Spleen (tissue), 11 donors: ENCODE data around the gene SPATA20. TPM values are rescaled to one million over a fixed set of nuclear protein-coding genes. Genes with fewer than 3 reads are reported as not detected.

Experiments used
- DNase-seq: peaks from one replicate; pipeline ENCODE4 v3.0.0-alpha.2; 2020
- H3K27ac ChIP-seq, 8 donors: fragments of 200-600 bp; sonication (generic) in 7 of 8; 1 replicate in 4 of 8; 2 replicates in 4 of 8; pipeline versions ENCODE4 v1.5.0 to v1.8.0; 2016 to 2021; ENCODE audit warnings: inconsistent platforms in 4 of 8, mild to moderate bottlenecking in 4 of 8, moderate library complexity in 1 of 8
- H3K27me3 ChIP-seq, 7 donors: fragments of 200-600 bp; sonication (generic) in 6 of 7; replicated peaks in 1 of 7; 1 replicate in 4 of 7; 2 replicates in 3 of 7; pipeline versions ENCODE4 v1.5.0 to v1.8.0; 2016 to 2021; ENCODE audit warnings: inconsistent platforms in 3 of 7, mild to moderate bottlenecking in 1 of 7
- H3K36me3 ChIP-seq, 6 donors: fragments of 200-600 bp; sonication (generic) in 5 of 6; 1 replicate in 4 of 6; 2 replicates in 2 of 6; pipeline versions ENCODE4 v1.5.0 to v1.8.0; 2016 to 2021; ENCODE audit warnings: inconsistent platforms in 2 of 6
- H3K4me1 ChIP-seq, 6 donors: fragments of 200-600 bp; sonication (generic) in 5 of 6; 1 replicate in 3 of 6; 2 replicates in 3 of 6; pipeline versions ENCODE4 v1.5.0 to v1.8.0; 2016 to 2021; ENCODE audit warnings: inconsistent platforms in 3 of 6
- H3K4me3 ChIP-seq, 8 donors: fragments of 200-600 bp; sonication (generic) in 7 of 8; 1 replicate in 4 of 8; 2 replicates in 4 of 8; pipeline versions ENCODE4 v1.5.0 to v1.8.0; 2016 to 2021; ENCODE audit warnings: inconsistent platforms in 4 of 8, mild to moderate bottlenecking in 4 of 8, moderate library complexity in 2 of 8
- H3K9me3 ChIP-seq, 8 donors: fragments of 200-600 bp; sonication (generic) in 7 of 8; 1 replicate in 4 of 8; 2 replicates in 4 of 8; pipeline versions ENCODE4 v1.5.0 to v1.8.0; 2016 to 2021; ENCODE audit warnings: inconsistent platforms in 4 of 8
- POLR2A ChIP-seq, 3 donors: fragments of 450-650 bp; IDR thresholded peaks; one replicate each; pipeline ENCODE4 v1.5.1; 2017; ENCODE audit warnings: antibody characterized with exemption in 3 of 3, mild to moderate bottlenecking in 1 of 3
- POLR2AphosphoS5 ChIP-seq, 3 donors: sonication (generic); formaldehyde crosslinking; IDR thresholded peaks; one replicate each; pipeline ENCODE4 v1.5.1; 2017; ENCODE audit warnings: antibody characterized with exemption in 3 of 3
- whole genome bisulfite sequencing, 5 donors: extraction: QIAGEN DNeasy Blood & Tissue Kit in 3 of 5; methylation state at CpG; one replicate each; pipeline versions ENCODE4 v1.1.5 to v1.1.7; 2013 to 2018; 5-methylcytosine and 5-hydroxymethylcytosine counted together
- intact Hi-C: fragments of 100-400 bp; cut with DNase I; formaldehyde crosslinking; loops from one replicate; pipeline ENCODE4 v1.15.0; 2023; ENCODE audit warnings: low total_unique reads
- polyA plus RNA-seq, 3 donors: library from polyadenylated mRNA; stranded (reverse); fragments of 200-250 nt; gene quantifications; one replicate each; pipeline ENCODE4 v1.2.1, GENCODE V29; 2013
- total RNA-seq, 7 donors: library from RNA; depleted of rRNA in 3 of 7; stranded (reverse); fragments of >200 nt in 3 of 7; fragmentation: NEBNext Ultra II Directional in 4 of 7; extraction: Animal tissue kit (Norgen Biotek cat#: 25700) in 4 of 7; gene quantifications; one replicate each; pipeline versions ENCODE4 v1.1.0 to v1.2.1, GENCODE V29; 2016 to 2021
- TF ChIP-seq, protein P1 (sequence below), 11 experiments: fragments of 200-600 bp in 7 of 11; fragments of 450-650 bp in 4 of 11; sonication (generic) in 4 of 11; IDR thresholded peaks in 8 of 11; conservative IDR thresholded peaks in 3 of 11; 1 replicate in 7 of 11; 2 replicates in 4 of 11; pipeline versions ENCODE4 v1.4.0 to v1.8.0; 2016 to 2021; ENCODE audit warnings: antibody characterized with exemption in 11 of 11, inconsistent platforms in 4 of 11, mild to moderate bottlenecking in 1 of 11
- donor health status: healthy with polysubstance abuse.
- donor health status: DM: no; HTN: no; CAD: no; lungs with moderate emphysema.
- donor health status: DM: no; HTN: no; CAD: no.
- donor health status: Bipolar disorder and iron deficiency.
- donor health status: healthy.
- donor health status: DM: no; HTN: no; CAD: no.
- donor health status: DM: yes; HTN: yes; CAD: no.

The SPATA20 gene
- total and polyA plus RNA-seq, 10 donors: 14.9 to 128 (median 57.1) TPM

DNA sequence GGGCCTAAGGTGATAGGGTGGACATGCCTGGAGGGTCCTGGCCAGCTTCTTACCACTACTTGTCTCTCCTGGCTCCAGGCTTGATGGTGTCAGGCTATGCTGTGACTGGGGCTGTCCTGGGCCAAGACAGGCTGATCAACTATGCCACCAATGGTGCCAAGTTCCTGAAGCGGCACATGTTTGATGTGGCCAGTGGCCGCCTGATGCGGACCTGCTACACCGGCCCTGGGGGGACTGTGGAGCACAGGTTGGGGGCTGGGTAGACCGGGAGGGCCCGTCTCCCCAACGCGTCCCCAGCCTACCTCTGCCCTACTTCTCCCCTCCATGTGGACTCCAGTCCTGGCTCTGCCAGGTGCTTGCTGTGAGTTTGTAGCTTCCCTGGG lies 4.5 kb downstream of the SPATA20 start:
- Histone ChIP-seq H3K27me3 (no peaks in the 10 kb centered on the region), H3K27ac (no peak overlapping the region), H3K9me3 (no peaks in the 10 kb centered on the region), H3K4me1 (peaks cover 9 to 22% (median 17%) of the 10 kb centered on the region in 6 donors), H3K36me3 (peaks cover 0 to 62% (median 21%) of the 10 kb centered on the region in 6 donors), H3K4me3 (no peak overlapping the region)
- no peak for DNase-seq
- TF ChIP-seq, protein P1, sequence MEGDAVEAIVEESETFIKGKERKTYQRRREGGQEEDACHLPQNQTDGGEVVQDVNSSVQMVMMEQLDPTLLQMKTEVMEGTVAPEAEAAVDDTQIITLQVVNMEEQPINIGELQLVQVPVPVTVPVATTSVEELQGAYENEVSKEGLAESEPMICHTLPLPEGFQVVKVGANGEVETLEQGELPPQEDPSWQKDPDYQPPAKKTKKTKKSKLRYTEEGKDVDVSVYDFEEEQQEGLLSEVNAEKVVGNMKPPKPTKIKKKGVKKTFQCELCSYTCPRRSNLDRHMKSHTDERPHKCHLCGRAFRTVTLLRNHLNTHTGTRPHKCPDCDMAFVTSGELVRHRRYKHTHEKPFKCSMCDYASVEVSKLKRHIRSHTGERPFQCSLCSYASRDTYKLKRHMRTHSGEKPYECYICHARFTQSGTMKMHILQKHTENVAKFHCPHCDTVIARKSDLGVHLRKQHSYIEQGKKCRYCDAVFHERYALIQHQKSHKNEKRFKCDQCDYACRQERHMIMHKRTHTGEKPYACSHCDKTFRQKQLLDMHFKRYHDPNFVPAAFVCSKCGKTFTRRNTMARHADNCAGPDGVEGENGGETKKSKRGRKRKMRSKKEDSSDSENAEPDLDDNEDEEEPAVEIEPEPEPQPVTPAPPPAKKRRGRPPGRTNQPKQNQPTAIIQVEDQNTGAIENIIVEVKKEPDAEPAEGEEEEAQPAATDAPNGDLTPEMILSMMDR (IDR thresholded peaks at IDR 0.05 in 8 of 11, conservative IDR thresholded peaks at IDR 0.05 in 3 of 11): no peak
- no peak for TF ChIP-seq POLR2AphosphoS5 (IDR thresholded peaks at IDR 0.05)
- no peak for TF ChIP-seq POLR2A (IDR thresholded peaks at IDR 0.05)
- intact Hi-C loops: loop anchor here (10.0 kb wide), 1 partner anchor 73 kb away; no protein-coding TSS in a partner anchor
- 94 to 100% (median 97%) methylated on average over 7 to 8 of the region's 8 CpGs for WGBS, 5 donors

DNA sequence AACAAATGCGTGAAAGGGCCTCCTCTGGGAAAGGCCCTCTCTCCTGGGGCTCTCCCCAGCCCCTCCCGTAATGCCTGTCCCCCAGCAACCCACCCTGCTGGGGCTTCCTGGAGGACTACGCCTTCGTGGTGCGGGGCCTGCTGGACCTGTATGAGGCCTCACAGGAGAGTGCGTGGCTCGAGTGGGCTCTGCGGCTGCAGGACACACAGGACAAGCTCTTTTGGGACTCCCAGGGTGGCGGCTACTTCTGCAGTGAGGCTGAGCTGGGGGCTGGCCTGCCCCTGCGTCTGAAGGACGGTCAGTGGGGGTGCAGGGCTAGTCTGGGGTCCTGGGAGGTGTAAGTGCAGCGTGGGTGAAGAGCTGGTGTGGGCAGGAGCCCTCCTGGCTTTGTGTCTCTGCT lies 4.9 kb downstream of the SPATA20 start:
- no peaks in the 10 kb centered on the region for H3K9me3 ChIP-seq
- peaks cover 0 to 66% (median 21%) of the 10 kb centered on the region in 6 donors for H3K36me3 ChIP-seq
- H3K4me1 ChIP-seq: peaks cover 5 to 17% (median 13%) of the 10 kb centered on the region in 6 donors
- H3K4me3 ChIP-seq: no peak overlapping the region
- intact Hi-C loops: loop anchor here (10.0 kb wide), 1 partner anchor 73 kb away; no protein-coding TSS in a partner anchor
- H3K27me3 ChIP-seq: peaks cover 0 to 4% (median 0%) of the 10 kb centered on the region in 7 donors
- WGBS, 5 donors: 80 to 94% (median 88%) methylated on average over 3 to 12 of the region's 12 CpGs
- DNase-seq: peak; percentile 67
- H3K27ac ChIP-seq: no peak overlapping the region
- TF ChIP-seq POLR2AphosphoS5 (IDR thresholded peaks at IDR 0.05): no peak
- TF ChIP-seq, protein P1 (IDR thresholded peaks at IDR 0.05 in 8 of 11, conservative IDR thresholded peaks at IDR 0.05 in 3 of 11): no peak

DNA sequence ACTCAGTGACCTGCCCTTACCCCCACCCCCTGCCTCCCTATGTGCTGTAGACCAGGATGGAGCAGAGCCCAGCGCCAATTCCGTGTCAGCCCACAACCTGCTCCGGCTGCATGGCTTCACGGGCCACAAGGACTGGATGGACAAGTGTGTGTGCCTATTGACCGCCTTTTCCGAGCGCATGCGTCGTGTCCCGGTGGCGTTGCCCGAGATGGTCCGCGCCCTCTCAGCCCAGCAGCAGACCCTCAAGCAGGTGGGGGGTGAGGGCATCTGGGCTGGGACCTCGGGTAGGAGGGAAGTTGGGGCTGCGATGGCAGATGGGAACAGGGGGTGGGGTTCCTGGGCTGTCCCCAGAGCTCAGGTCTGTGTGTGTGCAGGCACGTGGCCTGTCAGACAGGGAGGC lies 7.2 kb downstream of the SPATA20 start:
- H3K36me3 ChIP-seq: peaks cover 0 to 58% (median 21%) of the 10 kb centered on the region in 6 donors
- H3K27ac ChIP-seq: no peak overlapping the region
- H3K27me3 ChIP-seq: peaks cover 4 to 27% (median 12%) of the 10 kb centered on the region in 7 donors
- no peak for DNase-seq
- H3K4me1 ChIP-seq: peaks cover 6 to 9% (median 7%) of the 10 kb centered on the region in 6 donors
- WGBS, 5 donors: 83 to 97% (median 93%) methylated on average over 5 to 17 of the region's 17 CpGs
- H3K4me3 ChIP-seq: no peak overlapping the region
- no peaks in the 10 kb centered on the region for H3K9me3 ChIP-seq
- no peak for TF ChIP-seq POLR2A (IDR thresholded peaks at IDR 0.05)
- peak in 1 of 3 donors; percentile 41 for TF ChIP-seq POLR2AphosphoS5 (IDR thresholded peaks at IDR 0.05)
- intact Hi-C loops: loop anchor here (10.0 kb wide), 1 partner anchor 71 kb away; no protein-coding TSS in a partner anchor

DNA sequence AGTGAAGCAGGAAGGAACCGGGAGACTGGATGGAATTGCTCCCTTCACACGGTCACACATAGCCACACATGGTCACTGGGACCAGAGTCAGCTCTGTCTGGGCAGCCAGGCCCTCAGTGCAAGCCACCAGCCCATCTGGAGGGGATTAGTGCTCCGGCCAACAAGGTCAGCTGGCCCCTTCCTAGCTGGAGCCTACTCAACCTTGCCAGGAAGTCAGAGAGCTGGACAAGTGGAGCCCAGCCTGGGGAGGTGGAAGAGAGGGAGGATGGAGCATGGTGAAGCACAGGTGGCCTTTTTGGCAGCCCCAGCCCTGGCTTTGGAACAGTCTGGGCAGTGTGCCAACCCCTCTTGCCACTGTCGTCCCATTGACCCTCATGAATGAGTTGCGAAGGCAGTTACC lies 9.8 kb downstream of the SPATA20 start:
- intact Hi-C loops: loop anchor here (10.0 kb wide), 1 partner anchor 68 kb away; no protein-coding TSS in a partner anchor
- H3K4me3 ChIP-seq: no peak overlapping the region
- TF ChIP-seq POLR2A (IDR thresholded peaks at IDR 0.05) (no peak), POLR2AphosphoS5 (IDR thresholded peaks at IDR 0.05) (no peak)
- TF ChIP-seq, protein P1 (IDR thresholded peaks at IDR 0.05 in 8 of 11, conservative IDR thresholded peaks at IDR 0.05 in 3 of 11): no peak
- H3K9me3 ChIP-seq: no peaks in the 10 kb centered on the region
- peaks cover 14 to 53% (median 38%) of the 10 kb centered on the region in 7 donors for H3K27me3 ChIP-seq
- DNase-seq: no peak
- WGBS, 5 donors: 58 to 77% (median 74%) methylated on average over 5 of the region's 5 CpGs
- H3K36me3 ChIP-seq: peaks cover 0 to 32% (median 11%) of the 10 kb centered on the region in 6 donors
- H3K4me1 ChIP-seq: peaks cover 25 to 35% (median 34%) of the 10 kb centered on the region in 6 donors
- no peak overlapping the region for H3K27ac ChIP-seq
